Stimulated activated CD8-positive, alpha-beta memory T cell treated with anti-CD3 and anti-CD28 coated beads, Interleukin-15, amount 100 ng/mL, for 24 hours (primary cell): ENCODE data around the gene LCE5A.
"Not testable (repeated sequence)": the region's sequence is repeated elsewhere in the genome, so short reads cannot be mapped to it uniquely, and the experiment has no call there.

Experiments used
- DNase-seq: peaks from one replicate; pipeline ENCODE4 v3.0.0-alpha.2; 2020; ENCODE audit warnings: low read depth

Gene LCE5A

GRCh38 chr1:152510503-152510902 is at the start of gene LCE5A:
LCE5A (plus strand) TSS chr1:152510803; CDS start chr1:152511535, 732 bp downstream.
- DNase-seq, result no peak

GRCh38 chr1:152461544-152461943 is 49.1 kb upstream of the LCE5A start:
- DNase-seq, result no peak

- no peak for DNase-seq
Observed at GRCh38 chr1:152462636-152463035, 48.0 kb upstream of the LCE5A start.

GRCh38 chr1:152466217-152466616 is 44.4 kb upstream of the LCE5A start:
- DNase-seq, result no peak

GRCh38 chr1:152473887-152474537 is 36.6 kb upstream of the LCE5A start:
- DNase-seq, result no peak

GRCh38 chr1:152479792-152480595 is 30.6 kb upstream of the LCE5A start:
- peak; percentile 42 for DNase-seq

GRCh38 chr1:152481869-152482664 is 28.5 kb upstream of the LCE5A start:
- DNase-seq, result no peak

- DNase-seq, result no peak
Observed at GRCh38 chr1:152486400-152487006, 24.1 kb upstream of the LCE5A start.

- DNase-seq, result no peak
Observed at GRCh38 chr1:152487871-152488270, 22.7 kb upstream of the LCE5A start.

- not testable (repeated sequence) for DNase-seq
Observed at GRCh38 chr1:152491537-152491936, 19.1 kb upstream of the LCE5A start.

- no peak for DNase-seq
Observed at GRCh38 chr1:152495066-152495675, 15.4 kb upstream of the LCE5A start.

GRCh38 chr1:152497273-152497672 is 13.3 kb upstream of the LCE5A start:
- no peak for DNase-seq

GRCh38 chr1:152501704-152502103 is 8.9 kb upstream of the LCE5A start:
- no peak for DNase-seq

GRCh38 chr1:152502496-152503180 is 8.0 kb upstream of the LCE5A start:
- no peak for DNase-seq

GRCh38 chr1:152505083-152505482 is 5.5 kb upstream of the LCE5A start:
- DNase-seq, result no peak

- DNase-seq, result no peak
Observed at GRCh38 chr1:152506899-152507498, 3.6 kb upstream of the LCE5A start.

GRCh38 chr1:152511596-152511995 is 993 bp downstream of the LCE5A start:
- DNase-seq, result no peak

- DNase-seq, result no peak
Observed at GRCh38 chr1:152513081-152513480, 2.5 kb downstream of the LCE5A start.

GRCh38 chr1:152514715-152515433 is 4.3 kb downstream of the LCE5A start:
- DNase-seq, result no peak

GRCh38 chr1:152515434-152515783 is 4.8 kb downstream of the LCE5A start:
- no peak for DNase-seq
